ENCODE measurements around the gene DKK3.

The DKK3 gene

DNA sequence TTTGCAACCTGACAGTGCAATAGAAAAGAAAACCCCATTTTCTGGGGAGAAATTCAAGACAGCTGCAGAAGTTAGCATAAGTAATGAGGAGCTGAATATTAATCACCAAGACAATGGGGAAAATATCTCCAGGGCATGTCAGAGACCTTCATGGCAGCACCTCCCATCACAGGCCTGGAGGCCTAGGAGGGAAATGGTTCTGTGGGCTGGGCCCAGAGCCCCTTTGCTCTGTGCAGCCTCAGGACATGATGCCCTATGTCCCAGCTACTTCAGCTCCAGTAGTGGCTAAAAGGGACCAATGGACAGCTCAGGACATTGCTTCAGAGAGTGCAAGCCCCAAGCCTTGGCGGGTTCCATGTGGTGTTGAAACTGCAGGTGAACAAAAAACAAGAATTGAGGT, 14.6 kb upstream of the DKK3 start:
- TF ChIP-seq, protein P1, sequence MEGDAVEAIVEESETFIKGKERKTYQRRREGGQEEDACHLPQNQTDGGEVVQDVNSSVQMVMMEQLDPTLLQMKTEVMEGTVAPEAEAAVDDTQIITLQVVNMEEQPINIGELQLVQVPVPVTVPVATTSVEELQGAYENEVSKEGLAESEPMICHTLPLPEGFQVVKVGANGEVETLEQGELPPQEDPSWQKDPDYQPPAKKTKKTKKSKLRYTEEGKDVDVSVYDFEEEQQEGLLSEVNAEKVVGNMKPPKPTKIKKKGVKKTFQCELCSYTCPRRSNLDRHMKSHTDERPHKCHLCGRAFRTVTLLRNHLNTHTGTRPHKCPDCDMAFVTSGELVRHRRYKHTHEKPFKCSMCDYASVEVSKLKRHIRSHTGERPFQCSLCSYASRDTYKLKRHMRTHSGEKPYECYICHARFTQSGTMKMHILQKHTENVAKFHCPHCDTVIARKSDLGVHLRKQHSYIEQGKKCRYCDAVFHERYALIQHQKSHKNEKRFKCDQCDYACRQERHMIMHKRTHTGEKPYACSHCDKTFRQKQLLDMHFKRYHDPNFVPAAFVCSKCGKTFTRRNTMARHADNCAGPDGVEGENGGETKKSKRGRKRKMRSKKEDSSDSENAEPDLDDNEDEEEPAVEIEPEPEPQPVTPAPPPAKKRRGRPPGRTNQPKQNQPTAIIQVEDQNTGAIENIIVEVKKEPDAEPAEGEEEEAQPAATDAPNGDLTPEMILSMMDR (IDR thresholded peaks at IDR 0.05; ENCODE audit: borderline replicate concordance, control extremely low read depth, extremely low read depth, insufficient read depth, missing control alignments) = no peak
- in situ Hi-C loops (cut with MboI; ENCODE audit: low sequenced_read_pairs, unreplicated experiment) = no loop called here
- DNase-seq (ENCODE audit: low spot score) = no peak

DNA sequence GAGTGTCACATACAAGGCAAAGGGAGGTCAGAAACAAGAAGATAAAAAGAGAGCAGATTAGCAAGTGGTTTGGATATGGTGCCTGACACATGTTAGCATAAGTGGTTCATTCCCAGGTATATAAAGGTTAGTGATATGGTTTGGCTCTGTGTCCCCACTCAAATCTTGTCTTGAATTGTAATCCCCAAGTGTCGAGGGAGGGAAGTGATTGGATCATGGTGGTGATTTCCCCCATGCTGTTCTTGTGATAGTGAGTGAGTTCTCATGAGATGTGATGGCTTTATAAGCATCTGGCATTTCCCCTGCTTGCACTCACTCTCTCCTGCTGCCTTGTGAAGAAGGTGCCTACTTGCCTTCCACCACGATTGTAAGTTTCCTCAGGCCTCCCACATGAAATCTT, 12.1 kb upstream of the DKK3 start:
- TF ChIP-seq, protein P1 (IDR thresholded peaks at IDR 0.05; ENCODE audit: borderline replicate concordance, control extremely low read depth, extremely low read depth, insufficient read depth, missing control alignments) = no peak
- DNase-seq (ENCODE audit: low spot score) = no peak
- in situ Hi-C loops (cut with MboI; ENCODE audit: low sequenced_read_pairs, unreplicated experiment) = no loop called here

DNA sequence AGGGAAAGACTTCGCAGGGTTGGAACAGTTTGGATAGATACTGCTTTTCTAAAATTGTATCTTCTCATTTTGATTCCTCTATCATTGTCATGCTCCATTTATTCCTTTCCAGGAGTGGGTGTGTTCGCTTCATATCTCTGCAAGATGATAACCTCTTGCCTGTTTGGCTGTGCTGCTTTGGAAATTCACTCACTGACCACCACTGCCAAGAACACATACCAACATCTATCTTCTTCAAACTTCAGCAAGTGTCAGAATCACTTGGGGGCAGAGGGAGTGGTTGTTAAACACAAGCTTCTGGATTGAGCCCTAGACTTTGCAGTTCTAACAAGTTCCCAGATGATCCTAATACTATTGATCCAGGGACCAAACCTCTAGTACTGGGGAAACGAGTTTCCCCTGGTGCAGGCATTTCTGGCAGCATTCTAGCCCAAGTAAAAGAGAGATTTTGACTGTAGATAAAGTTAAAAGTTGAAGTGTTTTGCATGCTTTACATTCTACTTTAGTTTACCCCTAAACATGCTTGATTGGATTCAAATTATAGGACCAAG, 11.5 kb upstream of the DKK3 start:
- TF ChIP-seq, protein P1 (IDR thresholded peaks at IDR 0.05; ENCODE audit: borderline replicate concordance, control extremely low read depth, extremely low read depth, insufficient read depth, missing control alignments) = no peak
- no peak for DNase-seq (ENCODE audit: low spot score)
- in situ Hi-C loops (cut with MboI; ENCODE audit: low sequenced_read_pairs, unreplicated experiment) = no loop called here

DNA sequence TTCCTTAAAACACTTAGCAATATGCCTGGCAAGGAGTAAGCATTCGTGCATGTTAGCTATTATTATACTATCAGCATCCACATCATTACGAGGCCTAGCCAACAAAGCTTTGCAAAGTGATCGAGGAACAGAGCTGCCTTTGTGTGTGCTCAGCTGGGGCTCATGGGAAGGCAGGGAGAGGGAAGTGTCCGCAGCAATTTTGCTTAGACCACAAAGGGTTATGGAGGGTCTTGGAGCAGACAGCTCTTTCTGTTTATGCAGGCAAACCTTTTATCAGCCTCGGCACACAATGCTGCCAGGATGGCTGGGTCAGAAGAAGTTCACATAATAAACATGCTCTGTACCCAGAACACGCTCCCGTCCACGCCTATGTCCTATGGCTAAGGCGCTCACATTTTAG, 10.9 kb upstream of the DKK3 start:
- no peak for DNase-seq (ENCODE audit: low spot score)
- TF ChIP-seq, protein P1 (IDR thresholded peaks at IDR 0.05; ENCODE audit: borderline replicate concordance, control extremely low read depth, extremely low read depth, insufficient read depth, missing control alignments) = no peak
- in situ Hi-C loops (cut with MboI; ENCODE audit: low sequenced_read_pairs, unreplicated experiment) = no loop called here

DNA sequence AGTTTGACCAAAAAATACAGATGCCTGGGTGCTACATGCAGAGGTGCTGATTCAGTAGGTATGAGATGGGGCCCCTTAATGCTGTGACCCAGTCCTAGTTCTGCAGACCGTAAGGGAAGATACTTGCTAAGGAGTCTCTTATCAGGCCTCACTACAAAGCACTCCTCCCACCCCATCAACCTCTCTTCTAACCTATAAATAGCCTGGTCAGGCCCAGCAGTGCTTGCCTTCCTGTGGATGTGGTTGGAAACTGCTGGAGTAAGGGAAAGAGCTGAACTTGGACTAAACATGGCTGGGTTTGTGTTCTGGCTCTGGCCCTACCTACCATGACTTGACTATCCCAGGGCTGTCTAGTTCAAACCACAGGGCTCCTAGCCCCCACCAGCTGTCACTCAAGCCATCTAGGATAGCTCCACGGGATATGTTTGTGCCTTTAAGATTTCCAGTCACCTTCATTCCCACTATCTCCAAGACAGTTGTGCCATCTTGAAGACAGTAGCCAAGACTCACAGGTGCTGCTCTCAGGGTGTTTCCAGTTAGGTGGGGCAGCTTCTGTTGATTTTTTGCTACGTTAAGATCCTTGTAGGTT, 9.5 kb upstream of the DKK3 start:
- TF ChIP-seq, protein P1 (IDR thresholded peaks at IDR 0.05; ENCODE audit: borderline replicate concordance, control extremely low read depth, extremely low read depth, insufficient read depth, missing control alignments) = no peak
- in situ Hi-C loops (cut with MboI; ENCODE audit: low sequenced_read_pairs, unreplicated experiment) = no loop called here
- DNase-seq (ENCODE audit: low spot score) = no peak

DNA sequence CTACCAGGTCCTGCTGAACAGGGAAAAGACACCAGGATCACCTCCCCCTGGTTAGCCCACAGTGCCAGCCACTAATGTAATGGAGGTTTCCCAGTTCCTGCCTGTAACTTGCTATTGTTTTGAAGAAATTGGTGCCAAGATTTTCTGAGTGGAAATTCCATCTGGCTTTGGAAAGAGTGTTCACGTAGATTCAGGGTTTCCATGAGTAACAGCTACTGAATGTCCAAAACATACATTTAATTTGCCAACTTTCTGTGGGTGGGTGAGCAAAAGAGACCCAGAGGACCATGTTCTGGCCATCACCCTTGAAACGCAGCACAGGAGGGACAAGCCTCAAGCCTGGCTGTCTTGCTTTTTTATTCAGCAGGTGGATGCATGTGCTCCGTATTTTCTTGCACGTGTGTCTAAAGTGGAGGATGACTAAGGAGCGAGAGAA, 8.8 kb upstream of the DKK3 start:
- in situ Hi-C loops (cut with MboI; ENCODE audit: low sequenced_read_pairs, unreplicated experiment) = no loop called here
- DNase-seq (ENCODE audit: low spot score) = no peak
- TF ChIP-seq, protein P1 (IDR thresholded peaks at IDR 0.05; ENCODE audit: borderline replicate concordance, control extremely low read depth, extremely low read depth, insufficient read depth, missing control alignments) = no peak

Data from GM13976 (cell line).